SW 1271 (cell line): ENCODE measurements around the gene GLP2R.

Experiments used
- DNase-seq, 2 experiments: peaks; one replicate each; lab custom pipeline; 2025; lab: John Stamatoyannopoulos, UW

GLP2R gene

GRCh38 chr17:9855036-9855435 lies 29.3 kb downstream of the GLP2R start:
- DNase-seq, result no peak

DNA sequence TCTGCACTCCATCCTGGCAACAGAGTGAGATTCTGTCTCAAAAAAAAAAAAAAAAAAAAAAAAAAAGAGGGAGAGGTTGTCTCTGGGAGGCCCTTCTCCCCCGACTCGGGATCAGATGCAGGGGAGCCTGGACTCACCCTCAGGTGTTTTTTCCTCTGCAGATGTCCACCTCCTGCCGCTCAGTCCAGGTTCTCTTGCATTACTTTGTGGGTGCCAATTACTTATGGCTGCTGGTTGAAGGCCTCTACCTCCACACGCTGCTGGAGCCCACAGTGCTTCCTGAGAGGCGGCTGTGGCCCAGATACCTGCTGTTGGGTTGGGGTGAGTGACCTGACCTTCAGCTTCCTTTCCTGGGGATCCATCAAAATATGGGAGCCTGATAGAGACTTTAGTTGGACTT lies 34.1 kb downstream of the GLP2R start:
- DNase-seq, result no peak

DNA sequence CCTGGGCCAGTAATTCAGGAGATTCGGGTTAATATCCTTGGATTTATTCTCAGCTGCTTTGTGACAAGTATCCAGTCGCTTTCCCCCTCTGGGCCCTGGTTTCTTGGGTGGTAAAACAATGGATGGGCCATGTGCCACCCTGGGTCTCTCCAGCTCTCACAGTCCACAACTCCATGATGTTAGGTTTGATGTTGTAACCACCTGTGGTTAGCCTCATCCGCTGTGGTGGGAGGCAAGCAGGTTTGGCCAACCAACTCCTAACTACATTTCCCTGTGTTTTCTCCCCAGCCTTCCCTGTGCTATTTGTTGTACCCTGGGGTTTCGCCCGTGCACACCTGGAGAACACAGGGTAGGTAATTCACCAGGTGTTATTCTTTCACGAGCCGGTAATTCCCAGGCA lies 35.1 kb downstream of the GLP2R start:
- no peak for DNase-seq

DNA sequence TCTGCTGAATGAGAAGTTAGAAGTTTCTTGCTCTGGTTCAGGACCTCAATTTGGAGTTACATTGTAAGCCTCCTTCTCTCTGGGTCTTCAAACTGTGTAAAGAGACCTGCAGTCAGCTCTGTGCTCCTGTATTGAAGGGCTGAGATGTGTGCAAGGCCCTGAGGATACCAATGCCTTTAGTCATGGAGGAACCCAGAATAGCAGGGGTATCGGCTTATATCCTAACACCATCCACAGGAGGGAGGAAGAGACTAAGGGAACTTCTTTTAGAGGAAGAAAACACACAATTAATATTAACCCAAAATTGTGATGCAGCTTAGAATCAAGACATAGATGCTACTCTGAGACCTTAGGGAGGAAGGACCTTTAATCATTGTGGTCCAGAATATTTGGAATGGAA lies 36.5 kb downstream of the GLP2R start:
- no peak for DNase-seq

DNA sequence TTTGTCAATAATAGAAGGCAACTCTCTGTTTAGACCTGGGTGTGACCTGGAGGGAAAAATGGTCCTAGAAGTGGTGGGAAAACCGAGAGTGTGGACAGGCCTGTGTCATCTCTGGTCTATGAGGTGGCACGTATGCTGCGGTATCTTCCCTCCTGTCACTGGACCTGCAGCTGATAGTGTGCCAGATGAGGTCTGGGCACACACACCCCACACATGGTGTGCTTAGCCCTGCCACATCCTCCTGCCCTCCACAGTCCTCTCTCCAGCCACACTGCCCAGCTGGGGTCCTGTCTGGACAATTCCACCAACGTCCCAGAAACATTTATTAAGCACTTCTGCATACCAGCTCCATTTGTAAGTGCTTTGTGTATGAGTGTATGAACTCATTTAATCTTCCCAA lies 37.2 kb downstream of the GLP2R start:
- no peak for DNase-seq

DNA sequence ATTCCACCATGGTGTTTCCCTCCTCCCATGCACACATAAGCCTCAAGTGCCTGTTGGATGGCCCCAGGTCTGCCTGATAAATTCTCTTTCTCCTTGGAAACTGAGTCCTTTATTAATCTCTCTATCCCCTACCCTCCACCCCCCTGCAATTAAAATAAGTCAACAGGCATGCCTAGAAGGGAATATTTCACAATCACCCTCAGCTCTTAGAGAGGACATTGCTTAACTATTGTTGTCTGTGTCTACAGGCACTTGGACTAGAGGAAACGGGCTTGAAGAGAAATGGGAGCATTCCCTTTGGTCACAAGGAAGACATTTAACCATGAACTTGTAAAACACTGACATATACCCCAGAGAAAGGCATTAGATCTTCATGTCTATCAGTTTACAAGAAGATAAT lies 39.9 kb downstream of the GLP2R start:
- no peak for DNase-seq

DNA sequence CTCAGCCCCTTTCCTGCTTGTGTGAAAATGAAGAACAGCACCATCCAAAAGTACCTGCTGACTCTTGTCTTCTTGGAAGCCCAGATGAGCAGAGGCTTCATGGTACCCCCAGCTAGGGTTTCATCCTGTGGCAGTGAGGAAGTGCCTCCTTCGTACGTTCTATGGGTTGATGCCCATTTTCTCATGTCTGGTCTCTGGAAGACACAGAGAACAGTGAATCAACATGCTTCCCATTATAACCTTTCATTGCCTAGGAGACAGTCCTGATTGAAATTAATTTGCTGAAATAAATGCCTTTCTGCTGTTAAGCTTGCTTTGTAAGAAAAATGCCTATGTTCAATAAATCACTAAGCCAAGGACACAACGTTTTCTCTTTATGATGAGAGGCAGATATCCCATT lies 42.8 kb downstream of the GLP2R start:
- no peak for DNase-seq

- no peak for DNase-seq
These were observed 47.1 kb downstream of the GLP2R start for GRCh38 chr17:9872852-9873251.

DNA sequence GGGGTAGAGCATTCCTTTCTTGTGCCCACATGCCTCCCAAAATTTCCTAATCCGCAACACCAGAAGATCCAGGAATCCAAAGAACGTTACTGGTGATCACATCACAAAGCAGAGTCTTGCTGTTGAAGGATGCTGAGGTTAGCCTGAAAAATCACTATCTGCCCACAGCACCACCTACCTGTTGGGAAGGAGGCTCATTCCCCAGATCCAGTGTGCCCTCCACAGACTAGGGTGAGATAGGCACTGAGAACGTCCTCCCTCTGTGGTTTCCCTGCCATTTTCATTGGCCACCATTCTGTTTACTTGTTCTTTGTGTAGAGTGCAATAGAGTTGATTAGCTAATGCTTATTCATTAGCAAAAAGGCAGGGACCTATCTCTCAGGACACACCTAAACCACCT lies 49.0 kb downstream of the GLP2R start:
- no peak for DNase-seq

DNA sequence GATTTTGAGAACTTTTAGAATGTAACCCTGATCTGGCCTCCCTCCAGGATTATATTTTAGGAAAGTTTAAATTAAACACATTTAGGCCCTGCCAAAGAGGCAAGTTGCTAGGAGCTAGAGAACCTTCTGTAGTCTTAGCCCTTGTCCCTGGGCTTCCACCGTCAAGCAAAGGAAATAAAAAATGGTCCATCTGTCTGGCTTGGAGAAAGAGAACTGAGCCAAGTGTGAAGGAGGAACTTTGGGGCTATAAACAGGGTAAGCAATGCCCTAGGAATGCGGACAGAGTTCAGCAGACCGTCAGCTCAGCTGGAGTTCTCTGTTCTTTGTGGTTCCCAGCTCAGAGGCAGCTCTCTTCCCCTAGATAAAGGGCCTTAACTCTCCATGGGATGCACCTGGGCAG lies 49.7 kb downstream of the GLP2R start:
- no peak for DNase-seq

- DNase-seq, result no peak
These were observed 52.6 kb downstream of the GLP2R start for GRCh38 chr17:9878356-9878755.

- DNase-seq, result no peak
These were observed 53.2 kb downstream of the GLP2R start for GRCh38 chr17:9878786-9879525.

- DNase-seq, result peak in 1 of 2 experiments; percentile 4
These were observed 54.9 kb downstream of the GLP2R start for GRCh38 chr17:9880582-9880999.

GRCh38 chr17:9883451-9883850 lies 57.7 kb downstream of the GLP2R start:
- DNase-seq, result no peak

DNA sequence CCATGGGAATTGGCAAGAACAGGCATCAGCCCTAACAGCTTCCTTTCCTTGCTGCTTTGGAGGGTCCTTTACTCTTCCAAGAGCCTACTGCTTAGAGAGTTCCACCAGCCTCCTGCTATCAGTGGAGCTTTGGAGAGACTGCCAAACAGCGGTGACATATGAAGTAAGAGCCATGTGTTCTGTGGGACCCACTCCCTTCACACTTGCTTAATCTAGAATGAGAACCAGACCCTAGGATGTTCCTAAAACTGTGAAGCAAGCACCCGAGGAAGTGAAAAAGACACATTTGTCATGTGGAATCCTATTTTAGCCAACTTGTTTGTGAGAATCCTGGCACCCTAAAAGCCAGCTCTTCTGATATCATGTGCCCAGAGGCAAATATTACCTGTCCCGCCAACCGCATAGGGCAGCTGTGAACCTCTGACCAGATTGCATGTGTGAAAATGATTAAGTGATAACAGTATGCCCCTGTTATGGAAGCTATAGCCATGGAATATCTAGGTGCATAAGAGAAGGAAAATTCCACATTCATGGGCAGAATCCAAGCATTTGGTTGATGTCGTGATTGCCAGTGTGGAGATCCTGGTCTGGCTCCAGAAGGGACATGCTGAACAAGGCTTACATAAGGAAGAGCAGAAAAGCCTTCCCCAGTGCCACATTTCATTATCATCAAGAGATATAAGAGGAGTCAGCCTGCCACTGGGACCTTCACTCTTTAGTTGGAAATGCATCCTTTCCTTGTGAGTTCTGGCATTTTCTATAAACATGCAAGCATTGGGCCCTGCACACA lies 60.6 kb downstream of the GLP2R start:
- no peak for DNase-seq

DNA sequence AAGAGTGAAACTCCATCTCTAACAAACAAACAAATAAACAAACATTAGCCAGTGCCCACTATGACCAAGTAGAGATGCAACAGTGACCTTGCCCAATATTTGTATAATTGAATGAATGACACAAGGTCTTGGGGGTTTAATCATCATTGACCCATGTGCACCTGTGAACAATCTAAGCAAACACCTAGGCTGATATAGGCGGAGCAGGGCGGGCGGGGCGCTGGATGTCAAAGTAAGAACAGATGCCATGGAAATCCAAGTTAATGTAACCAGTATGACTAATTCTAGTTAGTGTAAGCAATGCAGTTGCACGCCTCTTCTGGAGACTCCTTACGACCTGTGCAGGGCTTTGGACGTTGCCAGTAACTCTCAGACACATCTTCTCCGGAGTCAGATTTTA lies 61.8 kb downstream of the GLP2R start:
- DNase-seq, result no peak

DNA sequence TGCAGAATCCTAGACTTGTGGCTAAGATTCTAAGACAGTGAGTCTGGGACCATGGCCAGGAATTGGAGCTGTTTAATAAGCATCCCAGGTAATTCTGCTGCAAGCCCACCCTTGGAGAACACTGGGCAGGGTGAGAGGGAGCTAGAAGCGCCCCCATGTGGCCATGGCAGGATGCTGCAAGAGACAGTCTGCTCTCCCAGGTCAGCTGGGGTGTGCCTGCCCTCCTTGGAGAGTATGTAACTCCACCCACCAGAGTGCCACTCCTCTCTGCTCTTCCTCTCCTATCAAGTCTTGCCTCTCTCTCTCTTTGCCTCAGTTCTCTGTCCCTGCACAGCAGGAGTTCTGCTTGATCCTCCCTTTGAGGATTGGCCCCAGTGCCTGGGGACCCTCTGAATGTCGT lies 64.4 kb downstream of the GLP2R start:
- DNase-seq, result peak in 1 of 2 experiments; percentile 21

DNA sequence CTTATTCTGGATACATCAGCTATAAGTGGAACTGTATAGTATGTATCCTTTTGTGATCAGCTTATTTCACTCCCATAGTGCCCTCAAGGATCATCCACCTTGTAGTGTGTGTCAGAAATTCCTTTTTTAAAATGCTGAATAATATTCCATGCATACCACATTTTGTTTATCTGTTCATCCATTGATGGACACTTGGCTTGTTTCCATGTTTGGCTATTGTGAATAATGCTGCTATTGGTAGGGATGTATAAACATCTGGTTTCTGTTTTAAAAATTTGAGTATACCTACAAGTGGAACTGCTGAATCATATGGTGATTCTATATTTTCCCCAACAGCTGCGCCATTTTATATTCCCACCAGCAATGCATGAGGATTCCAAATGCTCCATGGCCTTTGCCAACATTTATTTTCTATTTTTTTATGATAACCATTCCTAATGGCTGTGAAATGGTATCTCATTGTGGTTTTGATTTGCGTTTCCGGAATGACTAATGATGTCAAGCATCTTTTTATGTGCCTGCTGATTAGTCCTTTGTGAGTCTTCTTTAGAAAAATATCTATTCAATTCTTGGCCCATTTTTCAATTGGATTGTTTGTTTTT lies 67.8 kb downstream of the GLP2R start:
- DNase-seq, result no peak

DNA sequence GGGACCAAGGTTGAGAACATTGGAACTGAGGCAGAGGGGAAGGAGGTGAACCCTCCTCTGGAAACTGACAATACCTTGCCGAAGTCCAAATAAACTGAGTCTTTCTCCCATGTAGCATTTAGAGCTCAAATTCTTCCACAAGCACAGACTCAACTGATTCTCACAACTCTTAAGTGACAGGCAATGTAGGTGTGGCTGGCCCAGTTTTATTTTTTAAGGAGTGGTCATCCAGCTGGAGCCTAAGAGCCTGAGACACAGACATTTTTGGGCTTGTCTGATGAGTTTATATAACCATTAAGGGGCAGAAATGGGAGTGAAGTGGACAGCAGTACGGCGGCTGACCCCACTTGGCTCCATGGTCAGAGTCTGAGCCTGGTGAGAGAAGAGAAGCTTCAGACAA lies 68.5 kb downstream of the GLP2R start:
- DNase-seq, result no peak

DNA sequence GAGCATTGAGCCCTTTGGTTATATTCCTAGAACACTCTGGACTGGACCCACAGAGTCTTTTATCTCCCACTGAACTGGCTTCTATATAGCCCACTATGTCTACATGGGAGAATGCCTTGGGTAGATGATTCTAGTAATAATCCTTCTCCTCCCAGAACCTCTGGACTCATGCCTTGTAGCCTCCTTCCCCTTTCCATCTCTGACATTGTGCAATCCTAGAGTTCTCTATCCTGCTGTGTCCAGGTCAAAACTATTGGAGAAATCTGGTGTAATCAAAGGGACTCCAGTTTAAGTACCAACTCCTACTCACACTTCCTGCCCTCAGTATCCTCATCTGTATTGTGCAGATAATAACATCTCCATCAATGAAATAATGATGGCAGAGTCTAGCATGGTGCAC lies 70.2 kb downstream of the GLP2R start:
- no peak for DNase-seq

DNA sequence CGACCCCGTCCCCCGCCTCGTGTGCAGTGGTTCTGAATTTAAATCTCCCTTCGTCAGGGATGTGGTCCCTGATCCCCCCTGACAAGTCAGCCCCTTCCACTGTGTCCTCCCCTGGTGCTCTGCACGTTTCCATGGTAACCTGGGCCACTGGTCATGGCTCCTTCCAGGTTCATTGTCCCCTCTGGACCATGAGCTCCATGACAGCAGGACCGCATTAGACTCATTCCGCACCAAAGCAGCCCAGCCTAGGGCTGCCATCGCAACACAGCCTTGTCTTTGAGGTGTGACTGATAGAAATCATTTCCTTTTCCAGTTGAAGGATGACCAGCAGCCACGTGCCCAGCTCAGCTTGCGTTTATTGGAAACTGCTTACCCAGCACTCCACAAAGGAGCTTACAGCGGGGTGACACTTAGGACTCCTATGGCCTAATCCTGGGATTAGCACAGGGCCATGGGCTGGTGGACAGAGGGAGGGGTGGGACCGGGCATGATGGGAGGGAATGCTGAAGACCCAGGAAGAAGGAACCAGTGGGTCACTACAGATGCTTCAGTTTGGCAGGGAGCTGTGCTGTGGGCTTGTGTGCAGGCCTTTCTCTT lies 71.7 kb downstream of the GLP2R start:
- DNase-seq, result no peak

DNA sequence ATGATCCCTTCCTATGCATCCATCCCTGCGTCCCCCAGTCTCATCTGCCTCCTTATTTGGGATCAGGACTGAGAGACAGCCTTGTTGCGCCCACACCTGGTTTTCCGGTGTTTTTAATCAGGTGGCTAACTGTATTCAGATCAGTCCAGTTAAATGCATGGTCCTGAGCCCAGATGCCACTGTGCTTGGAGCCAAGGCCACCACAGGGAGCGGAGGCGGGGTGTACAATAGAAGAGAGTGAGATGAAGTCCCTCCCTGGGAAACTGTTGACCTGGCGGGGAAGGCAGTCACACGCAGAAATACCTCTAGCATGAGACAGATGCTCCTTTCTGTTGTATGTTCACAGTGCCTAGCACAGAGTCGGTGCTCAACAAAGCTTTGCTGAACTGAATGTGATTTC lies 73.1 kb downstream of the GLP2R start:
- DNase-seq, result no peak
